Activated naive CD8-positive, alpha-beta T cell treated with anti-CD3 and anti-CD28 coated beads, Interleukin-2, amount 50 U/mL, for 16 hours (primary cell): ENCODE measurements around the gene NPLOC4.
"Not testable (repeated sequence)": the region's sequence is repeated elsewhere in the genome, so short reads cannot be mapped to it uniquely, and the experiment has no call there.

Source experiments
- DNase-seq: peaks from one replicate; pipeline ENCODE4 v3.0.0-alpha.2; 2020; ENCODE audit warnings: low read depth, low spot score

Gene NPLOC4

DNA sequence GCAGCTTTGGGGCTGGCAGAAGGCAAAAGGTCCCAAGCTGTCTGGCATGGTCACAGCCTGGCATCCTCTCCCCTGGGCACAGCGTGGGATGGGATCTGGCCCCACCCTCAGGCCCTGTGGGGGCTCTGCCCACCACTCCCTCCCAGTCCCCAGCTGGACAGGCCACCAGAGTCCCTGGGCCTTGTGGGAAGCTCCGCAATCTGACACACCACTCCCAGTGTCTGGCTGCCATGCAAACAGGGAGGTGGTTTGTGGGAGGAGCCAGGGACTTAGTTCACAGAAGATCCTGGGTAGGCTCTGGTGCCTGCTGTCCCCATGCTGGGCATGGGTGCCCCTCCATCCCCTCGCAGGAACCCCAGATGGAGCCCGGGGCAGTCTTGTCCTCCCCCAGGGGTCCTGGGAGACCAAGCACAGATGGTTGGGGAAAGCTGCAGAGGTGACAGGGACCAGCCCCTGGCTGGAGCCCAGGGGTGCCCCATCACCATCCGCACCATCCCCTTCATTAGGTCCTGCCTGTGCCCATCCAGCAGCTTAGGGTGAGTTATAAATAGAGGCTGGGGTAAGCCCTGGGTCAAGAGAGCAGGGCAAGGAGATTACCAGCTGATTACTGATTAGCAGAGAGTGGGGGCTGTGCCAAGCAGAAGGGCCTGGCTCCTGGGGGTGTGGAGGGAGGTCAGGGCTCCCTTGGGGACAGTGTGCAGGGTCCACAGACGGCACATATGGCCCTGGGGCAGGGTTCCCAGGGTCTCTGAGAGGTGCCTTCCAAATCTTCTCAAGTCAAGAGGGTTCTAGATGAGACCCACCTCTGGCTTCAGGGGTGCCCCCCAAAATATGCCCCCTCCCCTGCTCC lies 102.5 kb downstream of the NPLOC4 start:
- DNase-seq, result no peak

DNA sequence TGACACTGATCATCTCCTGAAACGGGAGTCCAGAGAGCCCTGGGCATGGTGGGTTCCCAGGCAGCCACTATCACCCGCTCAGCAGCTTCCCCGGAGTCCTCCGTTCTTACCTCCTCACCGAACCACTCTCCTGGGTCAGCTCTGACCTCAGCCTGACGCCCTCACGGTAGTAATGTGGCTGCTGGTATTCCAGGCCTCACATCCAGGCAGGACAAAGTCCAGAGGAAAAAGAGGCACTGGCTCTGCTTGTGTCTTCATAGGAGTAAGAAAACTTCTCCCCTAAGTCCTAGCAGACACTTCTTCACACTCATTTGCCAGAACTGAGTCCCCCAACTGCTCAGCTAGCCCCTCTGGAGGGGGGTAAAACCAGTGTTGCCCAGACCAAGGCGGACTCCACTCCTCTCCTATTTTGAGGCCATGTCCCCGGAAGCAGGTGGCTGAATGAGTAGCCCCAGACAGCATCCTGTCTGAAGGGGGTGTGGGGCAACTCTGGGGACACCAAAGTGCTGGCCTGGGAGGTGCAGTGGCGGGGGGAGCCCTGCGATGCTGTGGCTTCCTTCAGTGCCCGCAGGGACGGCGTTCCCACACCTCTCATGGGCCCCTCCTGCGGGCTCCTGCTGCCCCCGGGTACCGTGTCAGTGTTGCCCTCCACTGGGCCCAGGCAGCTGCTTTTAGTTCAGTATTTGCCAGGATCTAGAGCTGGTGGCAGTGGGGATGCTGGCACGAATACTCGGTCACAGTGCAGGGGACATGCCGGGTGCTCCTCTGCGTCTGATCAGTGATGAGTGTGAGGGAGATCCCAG lies 103.4 kb downstream of the NPLOC4 start:
- DNase-seq, result no peak

DNA sequence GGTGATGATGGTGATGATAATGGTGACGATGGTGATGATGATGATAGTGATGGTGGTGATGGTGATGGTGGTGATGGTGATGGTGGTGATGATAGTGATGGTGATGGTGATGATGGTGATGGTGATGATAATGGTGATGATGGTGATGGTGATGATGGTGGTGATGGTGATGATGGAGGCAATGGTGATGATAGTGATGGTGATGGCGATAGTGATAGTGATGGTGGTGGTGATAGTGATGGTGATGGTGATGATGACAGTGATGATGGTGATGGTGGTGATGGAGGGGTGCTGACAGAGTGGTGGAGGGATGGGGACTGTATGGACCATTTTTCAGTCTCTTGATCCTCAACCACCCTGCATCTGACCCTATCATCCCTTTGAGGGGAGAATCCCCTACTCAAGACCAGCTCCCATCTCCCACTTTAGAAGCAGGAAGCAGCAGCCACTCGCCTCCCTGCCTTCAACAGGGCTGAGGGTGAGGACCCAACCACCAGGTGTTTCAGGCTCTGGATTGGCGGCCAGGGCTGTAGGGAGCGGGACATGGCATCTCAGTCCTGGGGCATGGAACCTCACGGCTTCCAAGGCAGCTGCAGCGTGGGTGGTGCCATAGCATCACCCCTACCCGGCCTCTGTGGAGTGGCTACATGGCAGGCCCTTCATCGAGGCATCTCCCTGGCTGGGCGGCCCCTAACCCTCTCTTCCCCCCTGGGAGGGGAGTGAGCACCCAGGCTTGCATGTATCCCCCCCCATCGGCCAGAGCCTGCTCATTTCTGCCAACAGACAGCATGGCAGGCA lies 104.2 kb downstream of the NPLOC4 start:
- no peak for DNase-seq

DNA sequence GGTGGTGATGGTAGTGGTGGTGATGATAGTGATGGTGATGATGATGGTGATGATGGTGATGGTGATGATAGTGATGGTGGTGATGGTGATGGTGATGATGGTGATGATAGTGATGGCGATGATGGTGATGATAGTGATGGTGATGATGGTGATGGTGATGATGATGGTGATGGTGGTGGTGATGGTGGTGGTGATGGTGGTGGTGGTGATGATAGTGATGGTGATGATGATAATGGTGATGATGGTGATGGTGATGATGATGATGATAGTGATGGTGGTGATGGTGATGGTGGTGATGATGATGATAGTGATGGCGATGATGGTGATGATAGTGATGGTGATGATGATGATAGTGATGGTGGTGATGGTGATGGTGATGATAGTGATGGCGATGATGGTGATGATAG lies 104.9 kb downstream of the NPLOC4 start:
- DNase-seq, result not testable (repeated sequence)

GRCh38 chr17:81531013-81531412 lies 105.9 kb downstream of the NPLOC4 start:
- DNase-seq, result not testable (repeated sequence)

DNA sequence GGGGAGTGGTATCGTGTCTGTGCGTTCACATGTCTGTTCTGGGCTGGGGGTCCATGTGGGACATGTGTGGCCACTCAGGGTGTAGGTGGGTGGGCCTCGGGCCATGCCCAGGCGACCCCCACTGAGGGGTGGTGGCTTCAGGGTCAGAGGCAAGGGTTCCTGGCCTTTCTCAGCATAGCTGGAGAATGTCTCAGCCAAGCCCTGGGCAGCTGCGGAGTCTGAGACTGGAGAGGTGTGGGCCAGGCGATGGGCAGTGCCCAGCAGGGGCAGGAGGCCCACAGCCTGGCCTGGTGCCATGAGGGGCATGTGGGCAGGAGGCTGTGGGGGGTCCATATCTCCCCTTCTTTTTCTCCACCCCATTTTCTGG lies 107.5 kb downstream of the NPLOC4 start:
- no peak for DNase-seq

GRCh38 chr17:81528651-81529436 lies 108.1 kb downstream of the NPLOC4 start:
- no peak for DNase-seq

DNA sequence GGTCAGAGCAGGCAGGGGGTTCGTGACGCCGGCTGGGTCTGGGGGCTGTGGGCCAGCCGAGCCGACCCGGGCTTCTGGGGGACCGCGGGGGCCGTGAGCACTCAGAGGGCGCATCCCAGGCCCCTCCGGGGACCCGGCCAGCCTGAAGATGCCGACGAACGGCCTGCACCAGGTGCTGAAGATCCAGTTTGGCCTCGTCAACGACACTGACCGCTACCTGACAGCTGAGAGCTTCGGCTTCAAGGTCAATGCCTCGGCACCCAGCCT lies 108.6 kb downstream of the NPLOC4 start:
- no peak for DNase-seq

DNA sequence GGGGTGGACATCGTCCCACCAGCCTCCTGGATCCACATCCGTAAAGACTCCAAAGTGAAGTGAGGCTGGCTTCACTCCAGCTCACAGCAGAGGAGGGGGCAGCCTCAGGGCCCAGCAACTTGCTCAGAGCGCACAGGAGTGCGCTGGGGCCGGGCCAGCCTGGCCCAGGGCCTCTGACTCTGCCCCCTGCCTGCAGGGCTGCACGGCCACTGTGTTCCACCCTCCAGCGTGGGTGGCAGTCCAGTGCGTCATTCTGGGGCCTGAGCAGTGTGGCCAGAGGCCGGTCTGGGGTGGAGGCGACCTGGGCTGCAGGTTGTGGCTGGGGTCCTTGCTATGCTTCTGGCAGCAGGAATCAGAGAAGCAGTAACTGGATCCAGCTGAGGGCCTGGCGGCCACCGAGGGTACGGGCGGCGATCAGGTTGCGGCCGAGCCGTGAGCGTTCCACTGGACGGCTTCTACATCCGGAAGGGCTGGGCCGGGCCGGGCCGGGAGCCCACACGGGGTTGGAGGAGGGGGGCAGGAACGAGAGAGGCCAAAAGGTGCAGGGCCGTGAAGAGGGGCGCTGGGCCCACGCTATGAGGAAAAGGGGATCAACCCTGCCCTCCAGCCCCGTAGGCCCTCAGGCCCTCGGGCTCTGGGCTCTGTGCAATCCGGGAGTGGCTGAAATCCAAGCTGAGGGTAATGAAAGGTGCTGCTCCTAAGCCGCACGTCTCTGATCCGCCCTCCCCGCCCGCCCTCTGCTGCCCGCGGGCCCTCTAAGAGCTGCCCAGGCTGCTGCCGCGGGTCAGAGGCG lies 109.1 kb downstream of the NPLOC4 start, which contains the start of gene FSCN2:
FSCN2 (plus strand) TSS at position 787 of the 793 bp plus-strand sequence. CDS start 155 bp downstream, outside the sequence.
- DNase-seq, result no peak

DNA sequence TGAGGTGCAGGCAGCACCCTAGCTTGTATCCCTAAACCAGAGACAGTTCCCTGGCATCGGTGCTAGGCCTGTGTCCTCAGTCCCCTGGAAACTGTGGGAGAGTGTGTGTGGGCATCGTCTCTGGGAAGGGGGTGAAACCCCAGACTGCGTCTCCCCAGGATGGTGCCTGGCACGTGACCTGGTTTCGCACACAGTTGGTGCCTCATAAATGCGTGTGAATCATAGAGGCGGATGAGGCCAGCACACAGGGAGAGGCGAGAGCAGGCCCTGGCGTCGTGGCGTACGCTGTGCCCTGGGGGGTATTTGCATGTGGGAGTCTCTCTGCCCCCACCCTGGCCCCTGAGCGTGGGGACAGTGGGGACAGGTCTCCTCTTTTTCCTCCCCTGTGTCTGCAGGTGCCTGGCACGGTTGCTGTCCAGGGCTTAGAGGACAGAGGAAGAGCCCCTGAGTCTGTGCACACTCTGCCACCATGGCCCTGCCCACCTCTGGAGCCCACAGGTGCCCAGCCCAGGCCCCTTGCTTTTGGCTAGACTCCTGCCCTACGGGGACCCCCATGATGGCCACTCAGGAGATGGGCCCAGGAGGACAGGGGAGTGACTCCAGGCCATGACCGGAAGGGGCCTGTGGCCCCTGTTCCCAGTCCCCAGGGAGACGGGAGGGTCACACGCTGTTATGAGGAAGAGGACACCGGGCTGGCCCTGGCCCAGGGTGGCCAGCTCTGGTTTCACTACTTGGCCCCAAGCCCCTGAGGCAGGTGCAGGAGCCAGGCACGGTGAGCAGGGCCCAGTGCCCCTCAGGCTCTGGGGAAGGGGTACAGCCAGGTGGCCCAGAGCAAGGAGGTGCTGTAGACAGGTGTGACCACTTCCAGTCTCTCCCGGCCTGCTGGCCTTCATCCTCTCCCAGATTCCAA lies 110.0 kb downstream of the NPLOC4 start:
- DNase-seq, result no peak

GRCh38 chr17:81524865-81525159 lies 112.1 kb downstream of the NPLOC4 start:
- DNase-seq, result no peak

- no peak for DNase-seq
Observed at GRCh38 chr17:81524039-81524864, 112.7 kb downstream of the NPLOC4 start.

- no peak for DNase-seq
Observed at GRCh38 chr17:81523402-81524038, 113.4 kb downstream of the NPLOC4 start.

DNA sequence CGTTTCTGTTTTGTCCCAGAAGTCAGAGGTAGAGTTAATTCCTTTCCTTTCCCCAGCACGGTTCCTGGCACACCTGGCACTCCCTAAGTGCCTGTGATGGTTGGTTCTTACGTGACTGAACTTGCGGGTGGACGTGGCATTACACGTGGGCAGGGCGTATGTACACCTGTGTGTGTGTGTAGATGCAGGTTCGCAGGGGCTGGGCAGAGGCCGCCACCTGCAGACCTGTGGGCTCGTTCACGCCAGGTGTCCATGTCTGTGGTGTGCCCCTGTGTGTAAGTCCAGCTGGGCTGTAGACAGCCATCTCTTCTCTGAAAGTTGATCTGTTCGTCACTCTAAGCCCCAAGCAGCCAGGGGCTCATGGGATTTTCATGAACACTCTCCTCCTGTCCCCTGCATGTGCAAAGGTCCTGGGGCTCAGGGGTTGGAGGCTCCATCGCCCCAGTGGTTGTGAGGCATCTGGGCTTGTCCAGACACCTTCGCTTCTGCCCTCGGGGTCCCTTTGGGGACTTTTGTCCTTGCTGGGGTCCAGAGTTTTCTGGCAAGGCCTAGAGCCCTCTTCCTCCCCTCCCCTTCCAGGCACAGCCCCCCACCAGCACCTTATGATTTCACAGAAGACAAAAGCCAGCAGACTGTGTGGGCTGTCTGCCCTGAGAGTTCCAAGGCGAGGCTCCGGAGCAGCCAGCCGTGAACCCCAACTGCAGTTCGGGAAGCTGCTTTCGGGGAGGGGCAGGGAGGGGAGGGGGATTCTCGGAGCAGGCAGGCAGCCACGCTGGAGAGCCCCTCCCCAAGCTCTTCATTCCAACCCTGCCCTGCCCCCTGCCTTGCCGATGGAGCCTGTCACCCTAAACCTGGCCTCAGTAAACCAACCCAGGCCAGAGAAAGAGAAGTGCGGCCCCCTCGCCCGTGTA lies 114.2 kb downstream of the NPLOC4 start:
- DNase-seq, result no peak

- no peak for DNase-seq
Observed at GRCh38 chr17:81520021-81520901, 116.7 kb downstream of the NPLOC4 start.
